Measurements from ENCODE around the gene KLK13.

KLK13 gene

DNA sequence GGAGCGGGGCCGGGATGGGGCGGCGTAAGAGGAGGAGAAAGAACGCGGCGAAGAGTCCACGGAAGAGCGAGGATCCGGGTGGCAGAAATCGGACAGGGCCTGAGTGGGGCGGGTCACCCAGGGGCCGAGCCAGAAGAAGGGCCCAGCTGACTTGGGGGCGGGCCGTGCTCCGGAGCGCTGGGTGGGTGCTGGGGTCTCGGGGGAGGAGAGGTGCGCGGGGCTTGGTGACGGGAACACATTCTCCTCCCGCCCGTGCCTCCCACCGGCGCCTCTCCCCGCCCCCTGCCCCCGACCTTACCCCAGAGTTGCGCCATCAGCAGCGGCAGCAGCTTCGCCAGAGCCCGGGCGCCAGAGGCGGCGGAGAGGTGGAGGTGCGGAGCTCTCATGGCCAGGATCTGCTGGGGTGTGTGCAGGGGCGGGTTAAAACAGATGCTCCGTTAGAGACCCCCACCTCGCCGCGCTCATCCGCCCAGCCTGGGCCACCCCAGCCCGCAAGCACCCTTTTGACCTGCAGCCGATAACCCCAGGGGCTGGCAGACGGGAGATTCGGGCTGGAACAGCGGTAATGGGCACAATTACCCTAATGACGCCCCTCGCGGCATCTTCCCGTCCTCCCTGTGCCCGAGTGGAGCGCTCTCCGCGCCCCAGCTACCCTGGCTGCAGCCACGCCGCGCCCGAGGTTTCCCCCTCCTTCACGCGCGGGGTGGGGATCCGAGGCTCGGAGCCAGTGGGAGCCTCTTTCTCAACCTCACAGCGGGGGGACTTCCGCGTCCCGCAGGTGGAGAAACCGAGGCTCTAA is 45.9 kb downstream of the KLK13 start:
- DNase-seq = peak; percentile 70

DNA sequence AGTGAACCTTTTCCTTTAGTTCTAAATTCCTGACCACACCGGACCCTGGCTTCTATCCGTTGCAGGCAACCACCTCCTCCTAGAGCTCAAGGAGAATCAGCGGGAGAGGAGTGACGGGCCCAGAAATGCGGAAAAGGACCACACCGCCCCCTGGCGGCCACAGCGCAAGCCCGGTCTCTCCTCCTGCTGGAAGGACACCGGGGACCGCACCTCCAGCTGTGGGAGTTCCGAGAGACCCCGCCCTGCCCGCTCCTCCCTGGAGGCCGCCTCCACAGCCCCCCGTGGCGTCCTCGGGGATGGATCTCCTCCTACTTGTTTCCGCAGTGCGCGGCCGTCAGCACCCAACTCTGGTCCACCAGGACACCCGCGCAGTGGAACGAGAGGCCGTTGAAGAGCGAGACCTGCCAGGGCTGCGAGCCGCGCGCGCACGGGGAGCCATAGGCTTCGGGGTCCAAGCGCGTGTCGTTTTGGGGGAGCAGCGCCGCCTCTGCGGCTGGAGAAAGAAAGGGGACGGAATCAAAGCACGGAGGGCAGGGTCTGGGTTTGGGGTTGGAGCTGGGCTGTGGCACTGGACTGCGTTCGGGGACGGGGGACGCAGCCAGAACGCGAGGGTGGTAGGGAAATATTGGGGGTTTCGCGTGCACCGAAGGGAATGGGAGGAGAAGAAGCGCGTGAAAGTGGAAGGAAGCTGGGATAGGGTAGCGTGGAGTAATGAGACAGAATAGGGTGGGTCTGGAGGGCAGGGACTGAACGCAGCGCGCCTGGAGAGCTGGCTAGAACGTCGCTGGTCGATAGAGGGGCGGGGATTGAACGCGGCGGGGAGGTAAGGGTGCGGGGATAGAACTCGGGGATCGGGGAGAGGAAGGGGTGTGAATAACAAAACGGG is 47.9 kb downstream of the KLK13 start:
- peak; percentile 86 for DNase-seq

DNA sequence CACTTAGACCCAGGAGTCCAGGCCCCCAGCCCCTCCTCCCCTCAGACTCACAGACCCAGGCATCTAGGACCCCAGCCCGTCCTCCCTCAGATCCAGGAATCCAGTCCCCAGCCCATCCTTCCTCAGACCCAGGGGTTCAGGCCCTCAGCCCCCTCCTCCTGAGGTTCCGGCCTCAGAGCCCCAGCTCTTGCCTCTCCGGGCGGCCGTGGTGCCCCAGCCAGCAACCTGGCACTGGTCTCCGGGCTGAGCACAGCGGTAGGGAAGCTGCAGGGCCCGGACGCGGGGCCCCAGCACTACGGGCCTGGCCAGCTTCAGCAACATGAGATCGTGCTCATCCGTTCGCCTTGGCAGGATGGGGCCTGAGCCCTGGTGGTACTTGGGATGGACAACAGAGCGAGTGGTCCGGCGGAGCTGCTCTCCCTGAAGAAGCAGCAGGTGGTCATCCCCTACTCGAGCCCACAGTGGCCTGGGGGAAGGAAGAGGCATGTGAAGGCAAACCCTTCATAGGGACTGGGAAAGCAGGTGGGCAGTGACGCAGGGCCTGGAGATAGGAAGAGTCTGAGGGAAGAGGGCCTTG is 49.1 kb downstream of the KLK13 start:
- DNase-seq = no peak

DNA sequence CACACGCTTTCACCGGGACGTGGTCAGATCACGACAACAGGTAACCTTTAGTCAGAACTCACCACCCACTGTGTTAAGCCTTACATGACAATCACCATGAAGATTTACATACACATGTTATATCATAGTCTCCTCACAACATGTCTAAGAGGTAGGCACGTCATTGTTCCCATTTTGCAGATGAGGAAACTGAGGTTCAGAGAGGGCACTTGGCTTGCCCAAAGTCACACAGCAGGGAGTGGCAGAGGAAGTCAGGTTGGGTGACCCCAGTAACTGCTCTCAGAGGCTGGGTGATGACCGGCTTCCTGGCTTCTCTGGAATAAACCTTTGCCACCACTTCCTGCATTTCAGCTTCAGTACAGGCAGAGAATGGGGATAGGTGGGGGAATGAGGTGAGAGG is 50.6 kb downstream of the KLK13 start:
- DNase-seq = no peak

DNA sequence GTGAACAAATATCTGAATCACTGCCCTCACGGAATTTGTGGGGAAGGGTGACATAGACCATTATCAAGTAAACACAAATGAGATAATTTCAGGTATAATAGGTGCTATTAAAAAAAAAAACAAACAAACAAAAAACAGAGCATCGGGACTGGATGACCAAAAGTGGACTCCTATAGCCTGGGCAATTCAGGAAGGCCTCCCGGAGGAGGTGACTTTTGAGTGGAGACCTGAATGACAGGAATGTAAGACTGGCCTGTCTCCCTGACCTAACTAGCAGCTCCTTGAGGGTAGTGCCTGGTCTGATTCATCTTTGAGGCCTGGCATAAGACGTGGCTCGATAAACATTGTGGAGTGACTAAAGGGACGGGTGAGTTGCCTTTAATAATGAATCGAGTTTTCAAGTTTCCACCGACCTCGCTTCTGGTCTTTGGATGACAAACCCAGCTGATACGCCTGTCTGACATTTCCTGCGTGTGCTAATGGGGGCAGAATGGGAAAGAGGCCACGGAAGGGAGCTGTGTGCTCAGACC is 52.2 kb downstream of the KLK13 start:
- peak; percentile 22 for DNase-seq

DNA sequence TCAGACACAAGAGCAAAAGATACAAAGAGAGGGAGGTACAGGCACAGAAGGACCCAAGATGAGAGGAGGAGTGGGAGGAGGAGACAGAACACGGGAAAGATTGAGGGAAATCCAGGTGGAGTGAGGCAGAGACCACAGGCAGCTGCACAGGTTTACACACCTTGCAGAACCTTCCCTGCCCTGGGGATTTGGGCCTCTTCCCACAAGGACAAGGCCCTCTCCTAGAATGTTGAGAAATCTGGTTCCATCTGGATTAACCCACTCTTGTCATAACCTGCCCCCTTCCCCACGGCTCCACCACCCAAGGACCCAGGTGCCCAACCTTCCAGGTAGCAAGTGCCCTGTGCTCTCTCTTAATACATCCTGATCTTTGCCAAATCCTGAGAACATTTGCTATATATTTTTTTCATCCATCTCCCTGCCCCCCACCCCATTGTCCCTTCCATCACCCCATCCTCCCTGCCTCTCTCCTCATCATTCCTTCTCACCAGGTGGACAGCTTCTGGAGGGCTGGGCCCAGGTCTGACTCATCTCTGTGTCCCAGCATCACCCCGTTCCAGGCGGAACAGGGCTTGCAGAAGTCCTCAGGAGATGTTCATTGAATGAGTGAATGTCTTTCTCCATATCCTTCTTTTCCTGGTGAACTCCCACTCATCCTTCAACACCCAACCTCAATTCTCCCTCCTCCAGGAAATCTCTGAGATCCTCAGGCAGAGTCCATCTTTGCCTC is 54.7 kb downstream of the KLK13 start:
- DNase-seq = no peak

DNA sequence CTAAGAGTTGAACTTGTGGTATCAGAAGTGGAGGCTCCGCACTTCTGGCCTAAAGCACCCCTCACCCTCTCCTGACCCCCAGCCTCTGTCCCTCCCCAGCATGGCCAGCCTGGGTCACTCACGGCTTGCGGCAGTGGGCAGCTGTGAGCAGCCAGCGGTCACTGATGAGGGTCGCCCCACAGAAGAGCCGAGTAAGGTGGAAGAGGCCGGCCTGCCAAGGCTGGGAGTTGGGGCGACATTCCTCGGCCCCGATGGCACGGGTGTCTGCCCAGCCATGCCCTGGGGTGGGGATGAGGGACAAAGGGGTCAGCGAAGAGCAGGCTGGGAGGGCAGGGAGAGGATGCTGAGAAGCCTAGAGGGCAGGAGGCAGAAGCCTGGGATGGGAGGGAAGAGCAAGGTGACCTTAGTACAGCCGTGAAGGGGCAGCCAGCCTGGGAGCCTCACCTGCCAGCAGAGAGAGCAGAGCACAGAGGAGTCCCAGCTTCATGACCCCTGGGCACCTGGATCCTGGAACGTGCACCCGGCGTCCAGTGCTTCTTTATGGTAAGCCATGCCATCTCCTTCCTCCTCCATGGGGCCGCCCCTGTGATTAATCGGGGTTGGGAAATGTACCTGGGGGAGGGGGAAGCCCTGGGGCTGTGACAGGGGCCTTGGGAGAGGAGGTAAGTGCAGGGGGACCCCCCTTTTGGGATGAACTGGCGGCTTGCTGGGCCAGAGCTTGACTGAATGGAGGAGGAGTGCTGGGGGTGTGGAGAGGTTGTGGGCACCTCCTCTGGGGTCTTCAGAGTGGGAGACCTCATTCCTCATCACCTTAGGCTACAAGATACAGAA is 55.6 kb downstream of the KLK13 start:
- DNase-seq = no peak

DNA sequence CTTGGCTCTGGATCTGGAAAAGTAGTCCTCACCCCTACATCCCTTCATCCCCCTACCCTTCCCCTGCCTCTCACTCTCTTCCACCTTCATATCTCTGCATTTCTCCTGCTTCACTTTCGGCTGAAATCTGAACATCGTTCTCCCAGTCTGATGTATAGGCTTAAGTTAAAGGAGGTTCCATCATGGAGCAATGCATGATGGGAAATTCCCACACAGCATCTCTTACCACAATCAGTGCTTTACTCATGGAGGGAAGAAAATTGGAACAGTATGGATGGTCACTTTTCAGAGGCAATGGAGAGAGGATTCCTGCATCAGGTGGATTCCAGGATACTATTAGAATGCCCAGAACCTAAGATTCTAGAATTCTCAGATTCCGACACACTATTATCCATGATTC is 57.4 kb downstream of the KLK13 start:
- DNase-seq = no peak

DNA sequence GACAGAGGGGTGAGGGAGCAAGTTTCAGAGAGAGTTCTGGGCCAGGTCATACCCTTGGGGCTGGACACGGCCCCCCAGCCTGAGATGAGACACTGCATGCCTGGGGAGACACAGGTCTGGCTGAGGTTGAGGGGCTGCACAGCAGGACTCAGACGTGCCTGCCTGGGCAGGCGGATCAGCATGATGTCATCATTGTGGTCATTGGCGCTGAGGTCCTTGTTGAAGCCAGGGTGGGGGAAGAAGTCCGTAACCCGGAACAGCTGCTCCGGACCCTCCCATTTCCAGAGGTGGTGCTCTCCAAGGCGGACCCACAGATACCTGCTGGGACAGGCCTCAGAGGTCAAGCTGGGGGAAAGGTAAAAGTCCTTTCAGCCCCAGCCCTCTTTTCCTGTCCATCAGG is 58.5 kb downstream of the KLK13 start:
- DNase-seq = no peak
